GM18858 (cell line): ENCODE data around the gene TIMM17A.
"Not testable (repeated sequence)": the region's sequence is repeated elsewhere in the genome, so short reads cannot be mapped to it uniquely, and the experiment has no call there.

ENCODE experiments used
- ATAC-seq: cut with Tn5 transposase; IDR thresholded peaks from one replicate; pipeline ENCODE4 v1.9.1; 2021; ENCODE audit not compliant: unreplicated experiment

The TIMM17A gene

DNA sequence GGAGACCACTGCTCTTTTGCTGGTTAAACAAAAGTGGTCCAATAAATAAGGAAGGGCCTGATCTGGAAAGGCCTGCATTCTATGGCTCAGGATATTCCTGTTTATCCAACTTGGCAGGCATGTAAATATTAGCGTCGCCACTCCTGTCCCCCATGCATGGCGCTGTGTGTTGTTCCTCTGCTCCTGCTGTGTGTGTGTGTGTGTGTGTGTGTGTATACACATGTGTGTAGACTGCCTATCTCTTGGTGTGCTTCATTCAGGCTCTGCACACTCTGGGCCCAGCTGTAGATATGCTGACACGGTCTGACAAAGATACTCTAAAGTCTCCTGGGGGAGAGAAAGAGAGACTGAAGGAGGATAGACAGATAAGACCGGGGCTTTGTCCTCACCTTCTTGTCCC, 15.7 kb upstream of the TIMM17A start:
- no peak for ATAC-seq

DNA sequence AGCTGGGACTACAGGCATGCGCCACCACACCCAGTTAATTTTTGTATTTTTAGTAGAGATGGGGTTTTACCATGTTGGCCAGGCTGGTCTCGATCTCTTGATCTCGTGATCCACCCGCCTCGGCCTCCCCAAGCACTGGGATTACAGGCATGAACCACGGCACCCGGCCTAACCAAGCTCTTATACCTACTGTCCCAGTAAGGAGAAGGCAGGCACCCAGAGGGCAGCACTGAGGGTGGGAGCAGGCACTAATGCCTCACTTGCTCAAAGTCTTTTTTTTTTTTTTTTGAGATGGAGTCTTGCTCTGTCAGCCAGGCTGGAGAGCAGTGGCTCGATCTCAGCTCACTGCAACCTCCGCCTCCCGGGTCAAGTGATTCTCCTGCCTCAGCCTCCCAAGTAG, 15.0 kb upstream of the TIMM17A start:
- ATAC-seq, result not testable (repeated sequence)

DNA sequence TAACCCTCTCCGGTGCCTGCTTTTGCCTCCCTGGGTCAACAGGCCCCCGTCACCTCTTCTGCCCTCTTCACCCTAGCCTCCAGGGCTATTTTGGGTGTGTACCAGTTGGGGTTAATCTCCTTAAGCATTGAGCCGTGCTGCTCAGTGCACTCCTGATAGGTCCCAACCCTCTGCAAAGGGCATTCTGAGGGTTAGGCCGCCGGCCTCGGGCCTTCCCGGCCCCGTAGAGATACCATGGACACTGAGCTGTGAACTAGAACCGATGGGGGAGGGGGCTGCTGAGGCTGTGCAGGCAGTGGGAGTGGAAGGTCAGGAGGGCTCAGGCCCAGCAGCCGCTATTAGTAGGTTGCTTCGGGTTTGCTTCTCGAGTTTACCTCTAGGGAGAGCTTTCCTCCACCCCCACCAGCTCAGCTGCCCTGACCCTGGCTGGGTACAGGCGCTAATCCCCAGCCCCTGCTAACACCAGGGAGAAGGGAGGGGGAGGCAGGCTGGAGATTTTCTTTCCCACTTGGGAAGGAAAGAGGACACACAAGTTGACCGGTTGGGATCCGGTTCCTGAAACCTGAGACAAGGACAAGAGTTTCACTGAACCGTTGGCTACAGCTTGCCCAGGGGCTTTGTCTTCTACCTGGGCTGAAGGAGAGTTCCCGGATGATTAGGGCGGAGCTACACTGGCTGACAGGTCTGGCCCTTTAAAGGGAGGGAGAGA, 13.7 kb upstream of the TIMM17A start:
- no peak for ATAC-seq

DNA sequence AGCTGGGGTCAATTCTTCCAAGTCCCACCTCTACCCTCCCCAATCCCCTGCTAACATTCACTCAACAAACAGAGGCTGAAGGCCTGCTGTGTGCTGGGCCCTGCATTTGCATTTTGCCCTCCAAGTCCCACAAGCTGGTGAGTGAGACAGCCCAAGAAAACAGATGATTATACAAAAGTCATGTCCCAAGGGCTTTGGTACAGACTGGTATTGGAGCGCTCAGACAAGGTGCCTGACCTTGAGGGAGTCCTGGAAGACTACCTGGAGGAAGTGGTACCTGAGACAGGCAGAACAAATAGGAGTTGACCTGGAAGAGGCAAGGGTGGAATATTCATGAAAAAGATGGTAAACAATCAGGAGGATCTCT, 13.2 kb upstream of the TIMM17A start:
- ATAC-seq, result no peak

DNA sequence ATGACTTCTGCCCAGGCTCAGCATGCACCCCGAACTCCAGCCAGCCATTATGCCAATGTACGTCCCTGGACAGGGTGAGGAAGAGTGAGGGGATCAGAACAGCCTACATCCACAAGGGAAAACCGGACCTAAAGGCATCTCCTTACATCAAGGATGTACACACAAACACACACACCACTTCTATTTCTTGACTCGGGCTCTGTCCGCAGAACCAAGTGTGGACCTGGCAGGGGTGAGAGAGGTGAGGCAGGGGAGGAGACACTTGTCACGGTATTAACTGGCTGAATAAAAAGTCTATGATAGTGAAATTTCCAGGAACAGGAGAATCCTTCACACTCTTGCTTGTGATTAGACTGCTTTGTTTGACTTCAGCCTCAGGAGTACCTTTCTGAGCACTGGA, 11.3 kb upstream of the TIMM17A start:
- ATAC-seq, result no peak

DNA sequence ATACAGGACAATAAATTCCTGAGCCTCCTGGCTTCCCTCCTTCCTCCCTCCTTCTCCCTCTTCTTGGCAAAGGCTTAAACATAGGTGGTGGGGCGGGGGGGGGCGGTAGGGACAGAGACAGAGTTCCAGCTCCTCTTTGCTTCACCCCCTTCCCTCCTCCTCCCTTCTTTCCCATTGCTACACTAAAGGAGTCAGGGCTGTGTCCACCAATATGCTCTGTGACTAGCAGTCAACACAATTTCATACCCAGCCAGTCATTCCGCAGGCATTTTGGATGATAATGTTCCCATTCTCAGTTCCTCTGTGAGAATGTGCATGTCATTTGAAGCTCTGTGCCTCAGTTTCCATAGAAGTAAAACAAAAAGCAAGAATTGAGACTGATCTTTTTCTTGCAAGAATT, 10.7 kb upstream of the TIMM17A start:
- no peak for ATAC-seq

DNA sequence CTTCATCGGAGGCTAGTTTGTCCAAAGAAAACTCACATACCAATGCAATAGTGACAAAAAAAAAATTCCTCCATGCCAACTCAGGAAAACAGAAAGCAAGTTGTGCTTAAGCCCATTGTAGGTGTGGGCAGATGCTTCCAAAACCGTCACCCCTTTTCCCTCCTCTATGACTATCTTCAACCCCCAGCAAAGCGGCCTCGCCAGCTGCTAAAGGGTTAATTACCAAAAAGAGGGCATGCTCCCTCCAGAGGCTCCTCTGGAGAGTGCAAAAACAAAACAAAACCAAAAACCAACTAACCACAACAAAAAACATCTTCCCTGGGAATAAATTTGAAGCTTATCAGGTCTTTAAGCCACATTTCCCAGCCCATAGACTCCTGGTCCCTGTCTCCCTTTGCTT, 10.1 kb upstream of the TIMM17A start:
- no peak for ATAC-seq

DNA sequence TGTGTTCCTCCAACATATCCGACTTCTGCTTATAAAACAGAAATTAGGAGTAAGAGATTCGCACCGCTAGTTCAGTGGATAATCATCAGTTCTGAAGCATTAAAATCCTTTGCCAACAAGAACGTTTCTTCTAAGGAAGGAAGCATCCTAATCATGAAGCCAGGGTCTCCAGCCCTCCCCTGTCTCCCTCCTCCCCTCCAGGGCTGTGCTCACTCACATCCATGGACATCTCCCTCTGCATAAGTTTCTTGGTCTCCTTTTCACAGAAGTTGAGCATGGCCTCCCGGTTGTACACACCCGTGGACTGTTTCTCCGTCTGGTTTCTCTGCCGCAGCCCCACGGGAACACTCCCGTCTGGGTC, 9.5 kb upstream of the TIMM17A start:
- ATAC-seq, result no peak

DNA sequence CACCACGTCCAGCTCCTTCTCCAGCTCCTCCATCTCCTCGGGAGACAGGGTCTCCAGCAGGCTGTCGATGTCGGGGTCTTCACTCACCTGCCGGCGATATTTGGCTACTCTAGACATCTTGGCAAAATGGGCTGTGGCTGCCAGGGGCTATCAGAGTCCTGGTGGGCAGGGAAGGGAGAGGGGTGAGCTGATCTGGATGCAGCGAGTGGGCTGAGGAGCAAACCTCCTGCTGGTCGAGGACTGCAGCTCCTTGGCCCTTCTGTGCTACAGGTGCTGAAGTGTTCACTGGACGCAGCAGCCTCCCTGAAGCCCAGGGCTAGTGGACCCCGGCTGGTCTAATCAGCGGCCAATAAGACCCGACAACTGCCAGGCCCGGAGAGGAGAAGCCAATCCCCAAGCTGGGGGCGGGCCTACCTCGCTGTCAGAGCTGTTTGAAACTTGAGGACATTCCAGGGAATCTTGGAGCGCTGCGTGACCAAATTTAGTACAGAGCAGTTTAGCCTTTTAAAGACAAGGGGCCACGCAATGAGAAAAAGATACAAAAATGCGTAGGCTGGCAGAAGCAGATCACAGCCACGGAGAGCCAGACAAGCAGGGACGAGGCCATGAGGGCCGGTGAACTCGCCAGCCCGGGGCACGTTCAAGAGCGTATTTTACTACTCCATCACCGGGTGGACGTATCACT, 8.9 kb upstream of the TIMM17A start, which contains the start of gene LMOD1:
Gene LMOD1, minus strand, starts transcription at position 325 of the 685 bp plus-strand sequence. Its CDS starts 208 bp downstream, at position 117.
- no peak for ATAC-seq

DNA sequence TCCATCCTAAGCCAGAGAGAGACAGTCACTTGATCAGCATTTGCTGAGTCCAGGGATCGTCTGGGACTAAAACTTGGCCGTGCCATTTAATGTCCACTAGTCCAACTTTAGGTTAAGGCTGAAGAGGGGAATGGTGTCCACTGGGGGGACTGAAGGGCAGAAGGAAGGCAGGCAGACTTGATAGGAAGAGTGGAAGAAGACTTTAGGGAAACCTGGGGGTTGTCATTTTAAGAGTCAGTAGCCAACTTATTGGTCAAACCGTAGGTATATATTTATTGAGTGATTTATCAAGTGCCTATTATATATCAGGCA, 7.7 kb upstream of the TIMM17A start:
- no peak for ATAC-seq

DNA sequence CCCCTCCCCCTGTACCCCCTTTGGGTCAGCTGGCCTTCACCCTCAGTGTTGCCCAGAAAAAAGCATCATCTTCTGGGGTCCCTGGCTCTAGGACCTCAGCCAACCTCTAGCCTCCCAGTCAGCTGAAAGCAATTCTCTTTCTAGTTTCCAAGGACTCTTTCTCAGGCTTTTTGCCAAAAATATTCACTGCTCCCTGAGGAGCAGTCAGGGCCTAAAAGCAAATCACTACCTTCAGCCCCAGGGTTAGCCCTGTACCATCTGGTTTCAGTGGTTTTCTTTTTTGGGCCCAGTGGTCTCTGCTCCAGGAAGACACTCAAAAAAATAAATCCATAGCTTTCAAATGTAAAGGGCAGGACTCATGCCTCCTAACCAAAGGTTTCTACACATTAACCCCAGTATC, 5.8 kb upstream of the TIMM17A start:
- ATAC-seq, result no peak

DNA sequence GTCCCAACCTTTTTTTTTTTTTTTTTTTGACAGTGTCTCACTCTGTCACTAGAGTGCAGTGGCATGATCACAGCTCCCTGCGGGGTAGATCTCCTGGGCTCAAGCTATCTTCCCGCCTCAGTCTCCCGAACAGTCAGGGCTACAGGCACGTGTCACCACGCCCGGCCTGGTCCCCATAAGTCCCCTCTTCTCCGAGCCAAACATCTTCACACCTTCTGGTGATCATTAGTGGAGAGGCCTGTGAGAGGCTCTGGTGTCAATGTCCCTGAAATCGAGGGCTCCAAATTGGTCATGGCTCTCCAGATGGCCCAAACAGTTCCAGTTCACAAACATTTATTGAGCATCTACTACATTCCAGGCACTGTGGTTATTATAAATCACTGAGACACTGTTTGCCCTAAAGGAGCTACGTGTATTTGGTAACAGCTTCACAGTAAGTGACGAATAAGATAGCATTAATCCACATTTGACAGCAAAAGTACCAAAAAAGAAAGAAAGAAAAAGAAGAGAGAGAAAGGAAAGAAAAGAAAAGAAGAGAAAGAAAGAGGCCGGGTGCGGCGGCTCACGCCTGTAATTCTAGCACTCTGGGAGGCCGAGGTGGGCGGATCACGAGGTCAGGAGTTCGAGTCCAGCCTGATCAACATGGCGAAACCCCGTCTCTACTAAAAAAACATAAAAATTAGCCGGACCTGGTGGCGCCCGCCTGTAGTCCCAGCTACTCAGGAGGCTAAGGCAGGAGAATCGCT, 867 bp upstream of the TIMM17A start:
- ATAC-seq, result no peak

DNA sequence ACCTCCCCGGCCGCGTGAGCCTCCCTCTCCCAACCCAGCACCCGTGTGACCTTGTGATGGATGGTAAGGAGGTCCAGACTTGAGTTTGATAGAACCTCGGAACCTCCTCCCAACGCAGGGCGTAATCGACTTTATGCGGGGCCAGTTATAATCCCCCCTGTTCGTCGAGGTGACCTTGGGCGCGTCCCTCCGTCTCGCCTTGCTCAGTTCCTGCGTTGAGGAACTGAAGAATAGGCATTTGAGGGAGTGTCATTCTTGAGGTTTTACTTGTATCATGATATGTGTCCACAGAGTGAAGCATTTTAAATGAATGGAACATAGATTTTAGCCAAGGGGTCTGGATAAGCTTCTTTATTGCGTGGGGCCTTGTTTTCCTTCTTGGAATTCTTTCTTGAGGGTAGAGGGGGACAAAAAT, 433 bp downstream of the TIMM17A start:
- ATAC-seq, result no peak

DNA sequence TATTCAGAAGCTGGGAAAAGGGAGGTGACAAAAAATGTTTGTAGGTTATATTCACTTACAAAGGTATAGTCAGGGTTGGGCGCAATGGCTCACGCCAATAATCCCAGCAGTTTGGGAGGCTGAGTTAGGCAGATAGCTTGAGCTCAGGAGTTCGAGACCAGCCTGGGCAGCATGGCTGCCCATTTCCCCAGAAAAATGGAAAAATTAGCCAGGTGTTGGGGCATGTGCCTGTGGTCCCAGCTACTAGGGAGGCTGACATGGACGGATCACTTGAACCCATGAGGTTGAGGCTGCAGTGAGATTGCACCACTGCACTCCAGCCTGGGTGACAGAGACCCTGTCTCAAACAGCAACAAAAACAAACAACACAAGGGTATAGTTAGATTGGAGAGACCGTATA, 3.0 kb downstream of the TIMM17A start:
- ATAC-seq, result no peak

DNA sequence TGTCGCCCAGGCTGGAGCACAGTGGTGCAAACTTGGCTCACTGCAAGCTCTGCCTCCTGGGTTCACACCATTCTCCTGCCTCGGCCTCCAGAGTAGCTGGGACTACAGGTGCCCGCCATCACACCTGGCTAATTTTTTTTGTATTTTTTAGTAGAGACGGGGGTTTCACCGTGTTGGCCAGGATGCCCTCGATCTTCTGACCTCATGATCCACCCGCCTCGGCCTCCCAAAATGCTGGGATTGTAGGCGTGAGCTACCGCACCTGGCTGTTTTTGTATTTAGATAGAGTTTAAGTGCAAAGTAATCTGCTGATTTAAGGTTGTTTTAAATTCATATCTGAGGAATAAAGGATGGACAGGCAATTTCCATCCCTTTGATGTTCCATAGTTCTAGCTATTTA, 7.1 kb downstream of the TIMM17A start:
- not testable (repeated sequence) for ATAC-seq

DNA sequence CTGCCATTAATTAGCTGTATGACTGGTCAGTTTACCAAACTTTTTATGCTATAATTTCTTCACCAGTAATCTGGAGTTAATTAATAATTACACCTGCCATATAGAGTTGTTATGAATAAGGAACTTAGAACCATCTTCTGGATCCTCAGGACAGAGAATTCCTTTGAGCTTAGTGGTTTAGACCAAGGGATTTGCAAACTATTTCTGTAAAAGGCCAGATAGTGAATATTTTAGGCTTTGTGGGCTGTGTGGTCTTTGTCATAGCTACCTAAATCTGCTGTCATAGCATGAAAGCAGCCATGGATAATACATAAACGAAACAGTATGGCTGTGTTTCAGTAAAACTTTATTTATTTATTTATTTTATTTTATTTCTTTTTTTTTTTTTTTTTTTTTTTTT, 9.0 kb downstream of the TIMM17A start:
- no peak for ATAC-seq

DNA sequence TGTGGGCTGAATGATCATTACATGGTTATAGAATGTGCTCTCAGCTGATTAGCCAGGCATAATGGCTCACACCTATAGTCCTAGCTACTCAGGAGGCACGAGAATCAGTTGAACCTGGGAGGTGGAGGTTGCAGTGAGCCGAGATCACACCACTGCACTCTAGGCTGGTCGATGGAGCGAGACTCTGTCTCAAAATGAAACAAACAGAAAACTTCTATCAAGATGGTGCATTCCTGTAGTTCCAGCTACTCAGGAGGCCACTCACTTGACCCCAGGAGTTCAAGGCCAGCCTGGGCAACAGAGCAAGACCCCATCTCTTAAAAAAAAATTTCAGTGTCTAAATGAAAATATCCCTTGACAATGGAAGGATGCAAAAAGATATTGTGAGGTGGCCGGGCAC, 10.9 kb downstream of the TIMM17A start:
- ATAC-seq, result no peak

DNA sequence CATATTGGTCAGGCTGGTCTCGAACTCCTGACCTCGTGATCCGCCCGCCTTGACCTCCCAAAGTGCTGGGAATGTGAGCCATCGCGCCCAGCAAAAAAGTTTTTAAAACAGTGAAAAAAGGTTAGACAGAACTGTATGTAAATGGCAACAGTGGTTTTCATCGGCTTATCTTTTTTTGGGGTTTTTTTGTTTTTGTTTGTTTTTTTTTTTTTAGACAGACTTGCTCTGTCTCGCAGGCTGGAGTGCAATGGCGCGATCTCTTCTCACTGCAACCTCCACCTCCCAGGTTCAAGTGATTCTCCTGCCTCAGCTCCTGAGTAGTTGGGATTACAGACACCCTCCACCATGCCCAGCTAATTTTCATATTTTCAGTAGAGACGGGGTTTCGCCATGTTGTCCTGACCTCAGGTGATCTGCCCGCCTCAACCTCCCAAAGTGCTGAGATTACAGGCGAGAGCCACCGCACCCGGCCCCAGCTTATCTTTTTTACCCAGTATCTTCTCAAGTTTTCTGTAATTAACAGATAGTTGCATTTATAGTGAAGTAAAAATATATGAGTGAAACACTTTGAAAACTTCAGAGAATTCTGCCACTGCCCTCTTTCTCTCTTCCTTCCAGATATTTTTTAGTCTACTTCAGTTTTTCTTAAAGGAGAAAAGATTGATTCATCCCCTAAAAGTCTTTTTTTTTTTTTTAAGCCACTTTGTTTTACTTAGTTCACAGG, 13.1 kb downstream of the TIMM17A start:
- no peak for ATAC-seq

DNA sequence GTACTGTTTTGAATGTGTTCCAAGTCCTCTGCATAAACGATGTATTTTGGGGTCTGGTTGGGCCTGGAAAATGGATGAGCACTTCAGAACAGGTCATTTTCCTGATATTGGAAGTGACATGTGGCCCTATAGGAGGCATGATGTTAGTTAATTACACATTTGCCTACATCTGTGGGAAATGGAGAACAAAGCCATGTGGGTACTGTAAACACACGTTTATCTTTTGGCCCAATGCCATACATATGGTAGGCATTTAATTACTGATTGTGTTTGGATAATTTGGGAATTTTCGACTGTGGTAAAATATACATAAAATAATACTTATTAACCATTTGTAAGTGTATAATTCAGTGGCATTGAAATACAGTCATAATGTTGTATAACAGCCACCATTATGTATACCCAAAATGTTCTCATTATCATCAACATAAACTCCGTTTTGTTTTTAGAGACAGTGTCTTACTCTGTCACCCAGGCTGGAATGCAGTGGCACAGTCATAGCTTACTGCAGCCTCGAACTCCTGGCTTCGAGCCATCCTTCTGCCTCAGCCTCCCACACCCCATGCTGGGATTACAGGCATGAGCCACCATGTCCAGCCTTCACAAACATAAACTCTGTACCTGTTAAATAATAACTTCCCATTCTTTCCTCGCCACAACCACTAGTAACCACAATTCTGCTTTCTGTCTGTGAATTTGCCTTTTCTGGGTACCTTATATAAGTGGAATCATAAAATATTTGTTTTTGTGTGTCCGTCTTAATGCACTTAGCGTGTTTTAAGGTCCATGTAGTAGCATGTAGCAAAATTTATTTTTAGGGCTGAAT, 15.2 kb downstream of the TIMM17A start:
- no peak for ATAC-seq

DNA sequence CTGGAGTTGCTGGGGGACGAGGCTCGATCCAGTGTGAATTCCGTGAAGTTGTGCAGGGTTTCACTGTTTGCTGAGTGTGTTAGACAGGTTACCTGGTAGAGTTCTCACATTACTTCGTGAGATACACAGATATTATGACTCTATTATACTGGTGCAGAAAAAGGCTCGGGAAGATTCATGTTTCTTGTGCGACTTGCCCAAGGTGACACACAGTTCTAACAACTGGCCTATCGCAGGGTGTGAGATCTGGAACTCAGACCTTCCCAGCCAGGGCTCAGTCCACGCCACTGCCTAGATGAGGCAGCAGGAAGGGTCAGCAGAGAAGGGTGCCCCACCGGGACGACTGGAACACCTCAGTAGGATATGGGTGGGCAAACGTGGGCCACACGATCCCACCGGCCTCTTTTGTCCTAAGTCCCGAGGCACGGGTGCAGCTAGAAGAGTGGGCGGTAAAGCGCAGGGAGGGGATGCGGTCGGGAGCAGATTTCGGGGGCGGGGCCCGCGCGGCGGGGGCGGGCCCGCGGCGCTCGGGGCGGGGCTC, 26.8 kb downstream of the TIMM17A start:
- ATAC-seq, result no peak
